ENCODE data around the gene LRRC37A3. TPM values are rescaled to one million over a fixed set of nuclear protein-coding genes. Genes with fewer than 3 reads are reported as not detected.
"Not testable (repeated sequence)": the region's sequence is repeated elsewhere in the genome, so short reads cannot be mapped to it uniquely, and the experiment has no call there.

Gene LRRC37A3
- 82.8 TPM for total RNA-seq
- polyA plus RNA-seq: 1 to 10 TPM in 3 of 4 donors, under 1 TPM in 1; 0.66 to 1.5 (median 1.2) TPM

GRCh38 chr17:64919289-64920025 lies at the start of gene LRRC37A3:
Gene LRRC37A3 (minus strand): TSS chr17:64919478. CDS start chr17:64897257, 22,221 bp downstream.
- H3K9me3 Mint-ChIP-seq; H3K4me1 ChIP-seq (ENCODE audit: control insufficient read depth, insufficient read depth, low read length, poor library complexity, severe bottlenecking); H3K36me3 ChIP-seq (ENCODE audit: control insufficient read depth, insufficient read depth, low read length); H3K27me3 Mint-ChIP-seq; H3K27me3 ChIP-seq (ENCODE audit: control insufficient read depth, insufficient read depth, low read length); H3K36me3 Mint-ChIP-seq; H3K9me3 ChIP-seq (ENCODE audit: control insufficient read depth in 2 of 2, low read length in 2 of 2): not testable (repeated sequence)
- H3K4me1 Mint-ChIP-seq: peaks cover 0 to 22% (median 9%) of the 10 kb centered on the region in 4 donors
- Histone ChIP-seq H3K4me3 (ENCODE audit: low read depth, low read length) (peak within 1 kb of the TSS; percentile 53), H3K27ac (ENCODE audit: insufficient read depth, low read length, poor library complexity, severe bottlenecking) (peak within 1 kb of the TSS; percentile 84)
- ATAC-seq (ENCODE audit: low read depth in 2 of 2) (peak; percentile 98 to 99), DNase-seq (peak; percentile 95 to 100 (median 99))
- peak within 1 kb of the TSS; percentile 91 to 98 (median 92) for H3K4me3 Mint-ChIP-seq
- H3K27ac Mint-ChIP-seq: peak within 1 kb of the TSS; percentile 85 to 97 (median 93)

GRCh38 chr17:64965873-64966287 lies 46.6 kb upstream of the LRRC37A3 start:
- H3K9me3 Mint-ChIP-seq; H3K27me3 Mint-ChIP-seq; H3K36me3 ChIP-seq (ENCODE audit: control insufficient read depth, insufficient read depth, low read length); H3K9me3 ChIP-seq (ENCODE audit: control insufficient read depth in 2 of 2, low read length in 2 of 2); H3K36me3 Mint-ChIP-seq; H3K27me3 ChIP-seq (ENCODE audit: control insufficient read depth, insufficient read depth, low read length): not testable (repeated sequence)
- H3K4me1 ChIP-seq (ENCODE audit: control insufficient read depth, insufficient read depth, low read length, poor library complexity, severe bottlenecking): peaks cover 63% of the 10 kb centered on the region
- peak overlapping the region; percentile 86 for H3K27ac ChIP-seq (ENCODE audit: insufficient read depth, low read length, poor library complexity, severe bottlenecking)
- DNase-seq (peak; percentile 83 to 91 (median 89)), ATAC-seq (ENCODE audit: low read depth in 2 of 2) (peak; percentile 91 to 94)
- peak overlapping the region; percentile 42 for H3K4me3 ChIP-seq (ENCODE audit: low read depth, low read length)
- Mint-ChIP-seq H3K4me3 (peak overlapping the region; percentile 61 to 82 (median 70)), H3K4me1 (peaks cover 20 to 82% (median 53%) of the 10 kb centered on the region in 4 donors), H3K27ac (peak overlapping the region; percentile 79 to 95 (median 86))

GRCh38 chr17:64965256-64965872 lies 46.1 kb upstream of the LRRC37A3 start:
- H3K27me3 ChIP-seq (ENCODE audit: control insufficient read depth, insufficient read depth, low read length); H3K27me3 Mint-ChIP-seq; H3K9me3 Mint-ChIP-seq; DNase-seq; H3K36me3 Mint-ChIP-seq; ATAC-seq (ENCODE audit: low read depth in 2 of 2); H3K36me3 ChIP-seq (ENCODE audit: control insufficient read depth, insufficient read depth, low read length); H3K9me3 ChIP-seq (ENCODE audit: control insufficient read depth in 2 of 2, low read length in 2 of 2): not testable (repeated sequence)
- Mint-ChIP-seq H3K27ac (peak overlapping the region; percentile 79 to 95 (median 86)), H3K4me1 (peaks cover 20 to 78% (median 51%) of the 10 kb centered on the region in 4 donors), H3K4me3 (peak overlapping the region; percentile 61 to 82 (median 70))
- H3K4me3 ChIP-seq (ENCODE audit: low read depth, low read length): peak overlapping the region; percentile 70
- H3K4me1 ChIP-seq (ENCODE audit: control insufficient read depth, insufficient read depth, low read length, poor library complexity, severe bottlenecking): peaks cover 59% of the 10 kb centered on the region
- H3K27ac ChIP-seq (ENCODE audit: insufficient read depth, low read length, poor library complexity, severe bottlenecking): peak overlapping the region; percentile 86

GRCh38 chr17:64964796-64965195 lies 45.5 kb upstream of the LRRC37A3 start:
- no peaks in the 10 kb centered on the region for H3K36me3 ChIP-seq (ENCODE audit: control insufficient read depth, insufficient read depth, low read length)
- H3K9me3 ChIP-seq (ENCODE audit: control insufficient read depth in 2 of 2, low read length in 2 of 2): no peaks in the 10 kb centered on the region
- peak overlapping the region; percentile 86 for H3K27ac ChIP-seq (ENCODE audit: insufficient read depth, low read length, poor library complexity, severe bottlenecking)
- no peak overlapping the region for H3K4me3 ChIP-seq (ENCODE audit: low read depth, low read length)
- H3K27me3 ChIP-seq (ENCODE audit: control insufficient read depth, insufficient read depth, low read length): no peaks in the 10 kb centered on the region
- Mint-ChIP-seq H3K27me3 (no peaks in the 10 kb centered on the region), H3K27ac (peak overlapping the region; percentile 79 to 95 (median 86)), H3K4me1 (peaks cover 20 to 73% (median 48%) of the 10 kb centered on the region in 4 donors), H3K9me3 (no peaks in the 10 kb centered on the region), H3K4me3 (peak overlapping the region in 2 of 4 donors; percentile 65 to 82), H3K36me3 (no peaks in the 10 kb centered on the region)
- DNase-seq (no peak), ATAC-seq (ENCODE audit: low read depth in 2 of 2) (no peak)
- H3K4me1 ChIP-seq (ENCODE audit: control insufficient read depth, insufficient read depth, low read length, poor library complexity, severe bottlenecking): peaks cover 53% of the 10 kb centered on the region

GRCh38 chr17:64963814-64964213 lies 44.5 kb upstream of the LRRC37A3 start:
- not testable (repeated sequence) for H3K27me3 ChIP-seq (ENCODE audit: control insufficient read depth, insufficient read depth, low read length); H3K36me3 ChIP-seq (ENCODE audit: control insufficient read depth, insufficient read depth, low read length); DNase-seq; H3K36me3 Mint-ChIP-seq; H3K4me3 ChIP-seq (ENCODE audit: low read depth, low read length); H3K27ac ChIP-seq (ENCODE audit: insufficient read depth, low read length, poor library complexity, severe bottlenecking); H3K9me3 ChIP-seq (ENCODE audit: control insufficient read depth in 2 of 2, low read length in 2 of 2); H3K27me3 Mint-ChIP-seq; H3K9me3 Mint-ChIP-seq; ATAC-seq (ENCODE audit: low read depth in 2 of 2)
- peaks cover 15 to 65% (median 42%) of the 10 kb centered on the region in 4 donors for H3K4me1 Mint-ChIP-seq
- H3K4me1 ChIP-seq (ENCODE audit: control insufficient read depth, insufficient read depth, low read length, poor library complexity, severe bottlenecking): peaks cover 43% of the 10 kb centered on the region
- peak overlapping the region in 2 of 3 donors; percentile 46 to 68 for H3K27ac Mint-ChIP-seq
- peak overlapping the region in 3 of 4 donors; percentile 38 to 50 (median 50) for H3K4me3 Mint-ChIP-seq

GRCh38 chr17:64961563-64962378 lies 42.5 kb upstream of the LRRC37A3 start:
- ATAC-seq (ENCODE audit: low read depth in 2 of 2): peak; percentile 20 to 44
- DNase-seq: peak; percentile 47 to 81 (median 64)
- H3K36me3 Mint-ChIP-seq; H3K9me3 ChIP-seq (ENCODE audit: control insufficient read depth in 2 of 2, low read length in 2 of 2); H3K4me3 ChIP-seq (ENCODE audit: low read depth, low read length); H3K27me3 Mint-ChIP-seq; H3K27ac ChIP-seq (ENCODE audit: insufficient read depth, low read length, poor library complexity, severe bottlenecking); H3K9me3 Mint-ChIP-seq; H3K36me3 ChIP-seq (ENCODE audit: control insufficient read depth, insufficient read depth, low read length); H3K27me3 ChIP-seq (ENCODE audit: control insufficient read depth, insufficient read depth, low read length): not testable (repeated sequence)
- peaks cover 13 to 44% (median 25%) of the 10 kb centered on the region in 4 donors for H3K4me1 Mint-ChIP-seq
- H3K27ac Mint-ChIP-seq: peak overlapping the region; percentile 42 to 82 (median 76)
- H3K4me1 ChIP-seq (ENCODE audit: control insufficient read depth, insufficient read depth, low read length, poor library complexity, severe bottlenecking): peaks cover 24% of the 10 kb centered on the region
- peak overlapping the region; percentile 39 to 63 (median 56) for H3K4me3 Mint-ChIP-seq

- DNase-seq (no peak), ATAC-seq (ENCODE audit: low read depth in 2 of 2) (no peak)
- Histone ChIP-seq H3K4me1 (ENCODE audit: control insufficient read depth, insufficient read depth, low read length, poor library complexity, severe bottlenecking) (no peaks in the 10 kb centered on the region), H3K4me3 (ENCODE audit: low read depth, low read length) (no peak overlapping the region), H3K36me3 (ENCODE audit: control insufficient read depth, insufficient read depth, low read length) (no peaks in the 10 kb centered on the region), H3K27me3 (ENCODE audit: control insufficient read depth, insufficient read depth, low read length) (no peaks in the 10 kb centered on the region), H3K27ac (ENCODE audit: insufficient read depth, low read length, poor library complexity, severe bottlenecking) (no peak overlapping the region), H3K9me3 (ENCODE audit: control insufficient read depth in 2 of 2, low read length in 2 of 2) (no peaks in the 10 kb centered on the region)
- Mint-ChIP-seq H3K27me3 (no peaks in the 10 kb centered on the region), H3K9me3 (no peaks in the 10 kb centered on the region), H3K4me3 (no peak overlapping the region), H3K36me3 (no peaks in the 10 kb centered on the region), H3K27ac (no peak overlapping the region), H3K4me1 (no peaks in the 10 kb centered on the region)
Measured at GRCh38 chr17:64951877-64952276, 32.6 kb upstream of the LRRC37A3 start.
